ENCODE data around the gene FUT6.

Gene FUT6

DNA sequence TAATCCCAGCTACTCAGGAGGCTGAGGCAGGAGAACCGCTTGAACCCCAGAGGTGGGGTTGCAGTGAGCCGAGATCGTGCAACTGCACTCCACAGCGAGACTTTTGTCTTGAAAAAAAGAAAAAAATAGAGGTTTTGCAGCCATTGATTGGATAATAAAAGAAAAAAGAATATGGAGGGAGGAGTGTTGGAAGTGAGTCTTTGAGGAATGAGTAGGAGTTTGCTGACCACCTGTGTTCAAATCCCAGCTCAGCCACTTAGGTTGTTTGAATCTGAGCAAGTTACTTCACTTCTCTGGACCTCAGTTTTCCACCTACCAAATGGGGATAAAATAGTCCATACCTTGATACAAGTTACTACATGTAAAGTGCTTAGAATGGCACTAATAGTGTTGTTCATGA lies 28.4 kb downstream of the FUT6 start:
- Histone ChIP-seq H3K4me1 (ENCODE audit: low read length) (no peaks in the 10 kb centered on the region), H3K27ac (ENCODE audit: low read length) (no peak overlapping the region), H4K20me1 (ENCODE audit: insufficient read depth, low read length) (0 out of 2 replicates have a peak, but pooled peaks cover 2% of the 10 kb centered on the region), H3K9me3 (ENCODE audit: insufficient read depth, low read length) (no peaks in the 10 kb centered on the region), H3K36me3 (replicated peaks; ENCODE audit: low read depth, low read length) (no peaks in the 10 kb centered on the region), H3K27me3 (ENCODE audit: low read depth, low read length) (peaks cover 13% of the 10 kb centered on the region; the same call in 1 of the 2 replicates), H3K4me2 (ENCODE audit: low read length) (no peak overlapping the region), H3K9ac (ENCODE audit: low read length) (no peak overlapping the region), H2AFZ (ENCODE audit: low read depth, low read length) (no peak overlapping the region), H3K79me2 (ENCODE audit: low read length) (no peaks in the 10 kb centered on the region), H3K4me3 (ENCODE audit: low read length) (no peak overlapping the region)
- TF ChIP-seq, protein P1, sequence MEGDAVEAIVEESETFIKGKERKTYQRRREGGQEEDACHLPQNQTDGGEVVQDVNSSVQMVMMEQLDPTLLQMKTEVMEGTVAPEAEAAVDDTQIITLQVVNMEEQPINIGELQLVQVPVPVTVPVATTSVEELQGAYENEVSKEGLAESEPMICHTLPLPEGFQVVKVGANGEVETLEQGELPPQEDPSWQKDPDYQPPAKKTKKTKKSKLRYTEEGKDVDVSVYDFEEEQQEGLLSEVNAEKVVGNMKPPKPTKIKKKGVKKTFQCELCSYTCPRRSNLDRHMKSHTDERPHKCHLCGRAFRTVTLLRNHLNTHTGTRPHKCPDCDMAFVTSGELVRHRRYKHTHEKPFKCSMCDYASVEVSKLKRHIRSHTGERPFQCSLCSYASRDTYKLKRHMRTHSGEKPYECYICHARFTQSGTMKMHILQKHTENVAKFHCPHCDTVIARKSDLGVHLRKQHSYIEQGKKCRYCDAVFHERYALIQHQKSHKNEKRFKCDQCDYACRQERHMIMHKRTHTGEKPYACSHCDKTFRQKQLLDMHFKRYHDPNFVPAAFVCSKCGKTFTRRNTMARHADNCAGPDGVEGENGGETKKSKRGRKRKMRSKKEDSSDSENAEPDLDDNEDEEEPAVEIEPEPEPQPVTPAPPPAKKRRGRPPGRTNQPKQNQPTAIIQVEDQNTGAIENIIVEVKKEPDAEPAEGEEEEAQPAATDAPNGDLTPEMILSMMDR (IDR thresholded peaks at IDR 0.05; ENCODE audit: low read depth, low read length), result no peak
- no peak for TF ChIP-seq EZH2phosphoT487 (IDR thresholded peaks at IDR 0.05; ENCODE audit: low read depth)

DNA sequence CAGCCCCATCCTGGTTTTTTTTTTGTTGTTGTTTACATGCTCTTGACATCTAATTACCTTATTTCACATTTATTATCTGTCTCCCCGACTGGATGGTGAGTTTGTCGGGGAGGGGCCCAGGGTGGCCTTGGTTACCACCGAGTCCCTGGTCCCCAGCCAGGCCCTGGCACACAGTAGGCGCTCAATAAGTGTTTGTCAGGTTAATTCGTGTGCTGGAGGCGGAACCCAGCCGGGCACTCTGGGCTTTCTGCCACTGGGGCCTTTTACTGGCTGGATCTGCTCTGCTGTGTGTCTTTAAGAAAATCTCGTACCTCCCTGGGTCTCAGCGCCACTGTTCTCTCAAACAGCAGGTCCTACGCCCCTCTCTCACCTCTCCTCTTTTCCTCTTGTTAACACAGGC lies 30.0 kb downstream of the FUT6 start:
- TF ChIP-seq, protein P1 (IDR thresholded peaks at IDR 0.05; ENCODE audit: low read depth, low read length), result no peak
- TF ChIP-seq EZH2phosphoT487 (IDR thresholded peaks at IDR 0.05; ENCODE audit: low read depth), result no peak

DNA sequence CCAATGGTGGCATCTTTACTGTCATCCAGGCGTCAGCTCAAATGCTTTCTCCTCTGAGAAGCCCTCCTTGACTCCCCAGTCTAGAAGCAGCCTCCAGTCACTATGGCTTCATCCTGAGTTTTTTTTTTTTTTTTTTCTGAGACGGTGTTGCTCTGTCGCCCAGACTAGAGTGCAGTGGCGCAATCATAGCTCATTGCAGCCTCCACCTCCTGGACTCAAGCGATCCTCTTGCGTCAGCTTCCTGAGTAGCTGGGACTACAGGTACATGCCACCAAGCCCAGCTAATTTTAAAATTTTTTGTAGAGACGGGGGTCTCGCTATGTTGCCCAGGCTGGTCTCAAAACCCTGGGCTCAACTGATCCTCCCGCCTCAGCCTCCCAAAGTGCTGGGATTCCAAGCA lies 30.4 kb downstream of the FUT6 start:
- 0 out of 2 replicates have a peak, but pooled peaks cover under 1% of the 10 kb centered on the region for H4K20me1 ChIP-seq (ENCODE audit: insufficient read depth, low read length)
- H3K9ac ChIP-seq (ENCODE audit: low read length), result no peak overlapping the region
- no peak overlapping the region for H3K4me3 ChIP-seq (ENCODE audit: low read length)
- no peaks in the 10 kb centered on the region for H3K79me2 ChIP-seq (ENCODE audit: low read length)
- no peaks in the 10 kb centered on the region for H3K36me3 ChIP-seq (replicated peaks; ENCODE audit: low read depth, low read length)
- H2AFZ ChIP-seq (ENCODE audit: low read depth, low read length), result no peak overlapping the region
- peaks cover 6% of the 10 kb centered on the region for H3K4me1 ChIP-seq (ENCODE audit: low read length)
- no peak overlapping the region for H3K4me2 ChIP-seq (ENCODE audit: low read length)
- peaks cover 15% of the 10 kb centered on the region for H3K27me3 ChIP-seq (ENCODE audit: low read depth, low read length)
- TF ChIP-seq EZH2phosphoT487 (IDR thresholded peaks at IDR 0.05; ENCODE audit: low read depth), result no peak
- TF ChIP-seq, protein P1 (IDR thresholded peaks at IDR 0.05; ENCODE audit: low read depth, low read length), result no peak
- H3K27ac ChIP-seq (ENCODE audit: low read length), result no peak overlapping the region
- no peaks in the 10 kb centered on the region for H3K9me3 ChIP-seq (ENCODE audit: insufficient read depth, low read length)

More for the DNA sequence above, 30.0 kb downstream of the FUT6 start:
- H3K27me3 ChIP-seq (ENCODE audit: low read depth, low read length), result peaks cover 16% of the 10 kb centered on the region
- H3K4me3 ChIP-seq (ENCODE audit: low read length), result no peak overlapping the region
- H3K9me3 ChIP-seq (ENCODE audit: insufficient read depth, low read length), result no peaks in the 10 kb centered on the region
- H3K27ac ChIP-seq (ENCODE audit: low read length), result no peak overlapping the region
- H3K36me3 ChIP-seq (replicated peaks; ENCODE audit: low read depth, low read length), result no peaks in the 10 kb centered on the region
- H3K79me2 ChIP-seq (ENCODE audit: low read length), result no peaks in the 10 kb centered on the region
- H3K9ac ChIP-seq (ENCODE audit: low read length), result no peak overlapping the region
- no peak overlapping the region for H3K4me2 ChIP-seq (ENCODE audit: low read length)
- peaks cover 2% of the 10 kb centered on the region for H3K4me1 ChIP-seq (ENCODE audit: low read length)
- no peak overlapping the region for H2AFZ ChIP-seq (ENCODE audit: low read depth, low read length)
- H4K20me1 ChIP-seq (ENCODE audit: insufficient read depth, low read length), result 0 out of 2 replicates have a peak, but pooled peaks cover 2% of the 10 kb centered on the region

DNA sequence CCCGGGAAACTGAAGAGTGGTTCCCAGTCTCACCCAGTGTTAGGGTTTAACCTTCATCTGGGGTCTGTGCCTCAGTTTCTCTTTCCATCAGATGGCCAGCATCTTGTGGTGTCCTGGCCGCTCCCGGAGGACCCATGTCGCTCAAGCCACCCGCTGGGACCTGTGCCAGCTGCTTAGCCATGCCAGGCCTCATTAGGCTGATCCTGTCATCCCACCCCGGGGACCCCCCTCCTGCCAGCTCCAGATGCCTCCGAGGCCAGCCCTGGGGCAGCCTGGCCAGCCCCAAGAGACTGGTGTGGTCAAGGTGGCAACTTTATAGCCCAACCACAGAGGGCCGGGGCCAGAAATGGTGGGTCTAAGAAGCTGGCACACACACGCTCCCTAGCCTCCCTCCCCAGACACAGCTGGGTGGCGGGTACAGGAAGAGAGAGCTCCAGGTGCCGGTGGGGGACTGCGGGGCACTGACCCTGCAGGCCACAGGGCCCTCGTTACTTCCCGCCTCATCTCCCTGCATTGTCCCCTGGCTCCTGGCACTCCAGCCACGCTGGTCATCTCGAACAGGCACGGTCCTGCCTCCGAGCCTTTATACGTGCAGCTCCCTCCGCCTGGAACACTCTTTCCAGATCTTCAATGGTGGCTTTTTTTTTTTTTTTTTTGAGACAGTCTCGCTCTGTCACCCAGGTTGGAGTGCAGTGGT lies 31.2 kb downstream of the FUT6 start:
- H3K9me3 ChIP-seq (ENCODE audit: insufficient read depth, low read length), result no peaks in the 10 kb centered on the region
- peaks cover 14% of the 10 kb centered on the region for H3K27me3 ChIP-seq (ENCODE audit: low read depth, low read length)
- no peak overlapping the region for H3K9ac ChIP-seq (ENCODE audit: low read length)
- no peaks in the 10 kb centered on the region for H4K20me1 ChIP-seq (ENCODE audit: insufficient read depth, low read length)
- no peaks in the 10 kb centered on the region for H3K36me3 ChIP-seq (replicated peaks; ENCODE audit: low read depth, low read length)
- peaks cover 11% of the 10 kb centered on the region for H3K4me1 ChIP-seq (ENCODE audit: low read length)
- H3K4me2 ChIP-seq (ENCODE audit: low read length), result no peak overlapping the region
- no peak overlapping the region for H3K27ac ChIP-seq (ENCODE audit: low read length)
- no peaks in the 10 kb centered on the region for H3K79me2 ChIP-seq (ENCODE audit: low read length)
- no peak overlapping the region for H3K4me3 ChIP-seq (ENCODE audit: low read length)
- H2AFZ ChIP-seq (ENCODE audit: low read depth, low read length), result no peak overlapping the region
- TF ChIP-seq, protein P1 (IDR thresholded peaks at IDR 0.05; ENCODE audit: low read depth, low read length), result no peak
- no peak for TF ChIP-seq EZH2phosphoT487 (IDR thresholded peaks at IDR 0.05; ENCODE audit: low read depth)
